Peyer's patch (tissue), 4 donors: ENCODE results near the gene TYROBP. TPM values are rescaled to one million over a fixed set of nuclear protein-coding genes. Genes with fewer than 3 reads are reported as not detected.
A peak's percentile ranks its signal among the peaks of the same experiment; 100 is the strongest.

Experiments used
- DNase-seq, 3 donors: peaks; one replicate each; pipeline ENCODE4 v3.0.0-alpha.2; 2017 to 2019
- H3K27ac ChIP-seq, 4 donors: fragments of 200-600 bp; sonication (generic); one replicate each; pipeline ENCODE4 v1.5.1; 2016 to 2019
- H3K27me3 ChIP-seq, 2 donors: fragments of 200-600 bp; sonication (generic); one replicate each; pipeline ENCODE4 v1.5.1; 2019
- H3K36me3 ChIP-seq, 3 donors: fragments of 200-600 bp; sonication (generic); one replicate each; pipeline ENCODE4 v1.5.1; 2016 to 2019
- H3K4me1 ChIP-seq, 4 donors: fragments of 200-600 bp; sonication (generic); one replicate each; pipeline ENCODE4 v1.5.1; 2016 to 2019
- H3K4me3 ChIP-seq, 4 donors: fragments of 200-600 bp; sonication (generic); 1 replicate in 3 of 4; 2 replicates in 1 of 4; pipeline ENCODE4 v1.5.1; 2016 to 2019; ENCODE audit warnings: mild to moderate bottlenecking in 1 of 4
- H3K9me3 ChIP-seq, 4 donors: fragments of 200-600 bp; sonication (generic); one replicate each; pipeline ENCODE4 v1.5.1; 2016 to 2019; ENCODE audit warnings: mild to moderate bottlenecking in 1 of 4
- POLR2A ChIP-seq, 2 donors: fragments of 450-650 bp; IDR thresholded peaks; one replicate each; pipeline ENCODE4 v1.5.1; 2017; ENCODE audit warnings: antibody characterized with exemption in 2 of 2, mild to moderate bottlenecking in 2 of 2, moderate library complexity in 2 of 2
- total RNA-seq, 4 donors: library from RNA; depleted of rRNA; stranded (reverse); fragments of >200 nt; gene quantifications; one replicate each; pipeline ENCODE4 v1.1.0, GENCODE V29; 2016
- TF ChIP-seq, protein P1 (sequence below), 6 experiments: fragments of 450-650 bp in 4 of 6; fragments of 200-600 bp in 2 of 6; sonication (generic) in 1 of 6; IDR thresholded peaks; one replicate each; pipeline ENCODE4 v1.5.1; 2017 to 2019; ENCODE audit warnings: antibody characterized with exemption in 6 of 6, mild to moderate bottlenecking in 3 of 6, moderate library complexity in 1 of 6

Gene TYROBP
- total RNA-seq, 4 donors from 2014 or later = 4.2 to 56.1 (median 20.2) TPM

- H3K9me3 ChIP-seq = no peaks in the 10 kb centered on the region
- H3K36me3 ChIP-seq = no peaks in the 10 kb centered on the region
- no peak for DNase-seq
- peak overlapping the region in 2 of 4 donors; percentile 4 to 96 for H3K27ac ChIP-seq
- H3K4me1 ChIP-seq = peaks cover 0 to 44% (median 10%) of the 10 kb centered on the region in 4 donors
- H3K4me3 ChIP-seq = no peak overlapping the region
- no peaks in the 10 kb centered on the region for H3K27me3 ChIP-seq
- TF ChIP-seq, protein P1, sequence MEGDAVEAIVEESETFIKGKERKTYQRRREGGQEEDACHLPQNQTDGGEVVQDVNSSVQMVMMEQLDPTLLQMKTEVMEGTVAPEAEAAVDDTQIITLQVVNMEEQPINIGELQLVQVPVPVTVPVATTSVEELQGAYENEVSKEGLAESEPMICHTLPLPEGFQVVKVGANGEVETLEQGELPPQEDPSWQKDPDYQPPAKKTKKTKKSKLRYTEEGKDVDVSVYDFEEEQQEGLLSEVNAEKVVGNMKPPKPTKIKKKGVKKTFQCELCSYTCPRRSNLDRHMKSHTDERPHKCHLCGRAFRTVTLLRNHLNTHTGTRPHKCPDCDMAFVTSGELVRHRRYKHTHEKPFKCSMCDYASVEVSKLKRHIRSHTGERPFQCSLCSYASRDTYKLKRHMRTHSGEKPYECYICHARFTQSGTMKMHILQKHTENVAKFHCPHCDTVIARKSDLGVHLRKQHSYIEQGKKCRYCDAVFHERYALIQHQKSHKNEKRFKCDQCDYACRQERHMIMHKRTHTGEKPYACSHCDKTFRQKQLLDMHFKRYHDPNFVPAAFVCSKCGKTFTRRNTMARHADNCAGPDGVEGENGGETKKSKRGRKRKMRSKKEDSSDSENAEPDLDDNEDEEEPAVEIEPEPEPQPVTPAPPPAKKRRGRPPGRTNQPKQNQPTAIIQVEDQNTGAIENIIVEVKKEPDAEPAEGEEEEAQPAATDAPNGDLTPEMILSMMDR (IDR thresholded peaks at IDR 0.05) = no peak
- TF ChIP-seq POLR2A (IDR thresholded peaks at IDR 0.05) = no peak
Observed at GRCh38 chr19:35905178-35905727, 2.8 kb downstream of the TYROBP start.

DNA sequence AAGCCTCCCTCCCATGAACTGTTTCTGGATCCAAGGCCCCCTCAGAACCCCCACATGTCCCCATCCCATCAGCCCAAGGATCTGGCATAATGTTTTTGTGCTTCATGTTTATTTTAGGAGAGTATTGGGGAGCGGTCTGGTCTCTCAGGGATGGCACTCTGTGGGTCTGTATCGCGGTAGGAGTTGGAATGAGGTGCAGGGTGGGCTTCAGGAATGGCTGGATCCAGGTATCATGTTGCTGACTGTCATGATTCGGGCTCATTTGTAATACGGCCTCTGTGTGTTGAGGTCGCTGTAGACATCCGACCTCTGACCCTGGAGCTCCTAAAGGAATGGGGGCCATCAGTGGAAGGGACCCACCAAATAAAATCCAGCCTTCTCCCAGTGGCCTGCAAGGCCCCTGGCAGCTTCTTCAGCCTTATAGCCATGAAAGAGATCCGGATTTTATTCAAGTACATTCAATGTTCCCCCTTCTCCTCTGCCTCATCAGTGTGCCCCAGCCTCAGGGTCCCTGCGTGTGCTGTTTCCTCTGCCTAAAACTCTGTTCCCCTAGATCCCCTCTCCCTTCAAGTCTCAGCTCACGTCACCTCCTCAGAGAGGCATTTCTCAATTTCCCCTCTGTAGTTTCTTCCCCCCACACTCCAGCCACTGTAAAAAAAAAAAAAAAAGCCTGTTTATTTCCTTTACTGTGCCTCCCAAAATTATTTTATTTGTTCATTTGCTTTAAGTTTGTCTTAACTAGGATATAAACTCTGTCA is 3.6 kb downstream of the TYROBP start:
- H3K27ac ChIP-seq = peak overlapping the region; percentile 81 to 96 (median 94)

GRCh38 chr19:35903550-35904179 is 4.4 kb downstream of the TYROBP start:
- Histone ChIP-seq H3K36me3 (no peaks in the 10 kb centered on the region), H3K9me3 (no peaks in the 10 kb centered on the region), H3K4me1 (peaks cover 0 to 31% (median 10%) of the 10 kb centered on the region in 4 donors), H3K27ac (peak overlapping the region; percentile 81 to 96 (median 94)), H3K27me3 (no peaks in the 10 kb centered on the region), H3K4me3 (peak overlapping the region; percentile 27 to 45 (median 38))
- peak in 1 of 2 donors; percentile 41 for TF ChIP-seq POLR2A (IDR thresholded peaks at IDR 0.05)
- TF ChIP-seq, protein P1 (IDR thresholded peaks at IDR 0.05) = no peak
- DNase-seq = peak; percentile 69 to 97 (median 96)

More for the DNA sequence above, 3.6 kb downstream of the TYROBP start:
- Histone ChIP-seq H3K4me3 (no peak overlapping the region), H3K4me1 (peaks cover 0 to 37% (median 10%) of the 10 kb centered on the region in 4 donors), H3K9me3 (no peaks in the 10 kb centered on the region), H3K27me3 (no peaks in the 10 kb centered on the region), H3K36me3 (no peaks in the 10 kb centered on the region)
- TF ChIP-seq, protein P1 (IDR thresholded peaks at IDR 0.05) = no peak
- TF ChIP-seq POLR2A (IDR thresholded peaks at IDR 0.05) = no peak
- no peak for DNase-seq

DNA sequence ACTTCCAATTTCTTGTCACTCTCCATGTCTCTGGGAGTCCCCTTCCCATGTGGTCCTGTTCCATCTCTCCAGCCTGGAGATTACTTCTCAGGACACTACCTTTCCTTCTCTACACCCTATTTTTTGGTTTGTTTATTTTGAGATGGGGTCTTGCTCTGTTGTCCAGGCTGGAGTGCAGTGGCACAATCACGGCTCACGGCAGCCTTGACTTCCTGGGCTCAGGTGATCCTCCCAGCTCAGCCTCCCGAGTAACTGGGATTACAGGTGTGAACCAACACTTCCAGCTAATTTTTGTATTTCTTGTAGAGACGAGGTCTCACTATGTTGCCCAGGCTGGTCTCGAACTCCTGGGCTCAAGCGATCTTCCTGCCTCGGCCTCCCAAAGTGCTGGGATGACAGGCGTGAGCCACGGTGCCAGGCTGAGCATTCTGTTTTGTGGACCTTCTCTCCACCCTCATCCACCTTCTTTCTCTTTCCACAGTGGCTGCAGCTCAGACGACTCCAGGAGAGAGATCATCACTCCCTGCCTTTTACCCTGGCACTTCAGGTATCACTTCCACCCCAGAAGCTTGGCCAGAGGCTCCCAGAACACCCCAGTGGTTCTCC is 5.1 kb downstream of the TYROBP start:
- H3K4me3 ChIP-seq = peak overlapping the region; percentile 27 to 45 (median 38)
- no peaks in the 10 kb centered on the region for H3K36me3 ChIP-seq
- DNase-seq = no peak
- peaks cover 0 to 31% (median 15%) of the 10 kb centered on the region in 4 donors for H3K4me1 ChIP-seq
- H3K9me3 ChIP-seq = no peaks in the 10 kb centered on the region
- no peaks in the 10 kb centered on the region for H3K27me3 ChIP-seq
- H3K27ac ChIP-seq = peak overlapping the region; percentile 81 to 96 (median 94)
- TF ChIP-seq, protein P1 (IDR thresholded peaks at IDR 0.05) = no peak
- TF ChIP-seq POLR2A (IDR thresholded peaks at IDR 0.05) = no peak

GRCh38 chr19:35901854-35902661 is 6.0 kb downstream of the TYROBP start, which contains the start of gene HCST:
TSS of gene HCST (plus strand) at chr19:35902529. CDS start at chr19:35902594, 65 bp downstream.
- Histone ChIP-seq H3K4me1 (peaks cover 0 to 31% (median 18%) of the 10 kb centered on the region in 4 donors), H3K27me3 (no peaks in the 10 kb centered on the region), H3K4me3 (peak within 1 kb of the TSS; percentile 27 to 46 (median 39)), H3K36me3 (peaks cover 0 to under 1% (median 0%) of the 10 kb centered on the region in 3 donors), H3K9me3 (no peaks in the 10 kb centered on the region), H3K27ac (peak within 1 kb of the TSS; percentile 81 to 96 (median 94))
- TF ChIP-seq POLR2A (IDR thresholded peaks at IDR 0.05) = peak; percentile 14 to 15
- TF ChIP-seq, protein P1 (IDR thresholded peaks at IDR 0.05) = no peak
- DNase-seq = peak in 2 of 3 donors; percentile 71 to 76
